Tibial nerve (tissue), 4 donors: ENCODE data around the gene ZNF3. TPM values are rescaled to one million over a fixed set of nuclear protein-coding genes. Genes with fewer than 3 reads are reported as not detected.

Source experiments
- DNase-seq, 2 donors: peaks; one replicate each; pipeline ENCODE4 v3.0.0-alpha.2; 2019; ENCODE audit warnings: low spot score in 2 of 2
- H3K27ac ChIP-seq, 4 donors: fragments of 200-600 bp; sonication (generic) in 3 of 4; one replicate each; pipeline ENCODE4 v1.5.1; 2017 to 2019; ENCODE audit warnings: mild to moderate bottlenecking in 1 of 4
- H3K27me3 ChIP-seq, 2 donors: fragments of 200-600 bp; sonication (generic) in 1 of 2; one replicate each; pipeline versions ENCODE4 v1.5.1 to v1.6.0; 2017 to 2019
- H3K36me3 ChIP-seq, 3 donors: fragments of 200-600 bp; sonication (generic); one replicate each; pipeline ENCODE4 v1.5.1; 2018 to 2019
- H3K4me1 ChIP-seq, 4 donors: fragments of 200-600 bp; sonication (generic) in 3 of 4; one replicate each; pipeline ENCODE4 v1.5.1; 2017 to 2019
- H3K4me3 ChIP-seq, 4 donors: fragments of 200-600 bp; sonication (generic) in 3 of 4; one replicate each; pipeline ENCODE4 v1.5.1; 2017 to 2019; ENCODE audit warnings: mild to moderate bottlenecking in 1 of 4, moderate library complexity in 1 of 4
- H3K9me3 ChIP-seq, 4 donors: fragments of 200-600 bp; sonication (generic) in 3 of 4; one replicate each; pipeline ENCODE4 v1.5.1; 2017 to 2019
- CTCF ChIP-seq, 5 experiments: fragments of 200-600 bp in 3 of 5; fragments of 450-650 bp in 2 of 5; sonication (generic) in 3 of 5; IDR thresholded peaks; one replicate each; pipeline ENCODE4 v1.5.1; 2016 to 2019; ENCODE audit warnings: antibody characterized with exemption in 5 of 5, mild to moderate bottlenecking in 3 of 5, moderate library complexity in 2 of 5
- EP300 ChIP-seq, 2 donors: sonication (generic); formaldehyde crosslinking; IDR thresholded peaks; one replicate each; pipeline ENCODE4 v1.6.1; 2017; ENCODE audit warnings: antibody characterized with exemption in 2 of 2, mild to moderate bottlenecking in 1 of 2
- POLR2A ChIP-seq, 2 donors: fragments of 450-650 bp; IDR thresholded peaks; one replicate each; pipeline ENCODE4 v1.6.1; 2017; ENCODE audit warnings: antibody characterized with exemption in 2 of 2, mild to moderate bottlenecking in 2 of 2, moderate library complexity in 2 of 2
- WGBS, 2 donors: methylation state at CpG; one replicate each; pipeline ENCODE4 v1.1.5; 2018; 5-methylcytosine and 5-hydroxymethylcytosine counted together
- small RNA-seq: library from RNA; depleted of rRNA; stranded (forward); fragments of <200 nt; gene quantifications from one replicate; pipeline ENCODE3, GENCODE V24; 2016
- total RNA-seq, 4 donors: library from RNA; depleted of rRNA; stranded (reverse); fragments of >200 nt; gene quantifications; one replicate each; pipeline ENCODE4 v1.1.0, GENCODE V29; 2016

ZNF3 gene
- total RNA-seq, 4 donors from 2014 or later = 24.0 to 37.5 (median 26.9) TPM

GRCh38 chr7:100024020-100024619 is 57.4 kb downstream of the ZNF3 start:
- H3K9me3 ChIP-seq = no peaks in the 10 kb centered on the region
- peaks cover 0 to 73% (median 16%) of the 10 kb centered on the region in 3 donors for H3K36me3 ChIP-seq
- H3K4me3 ChIP-seq = no peak overlapping the region
- H3K27me3 ChIP-seq = no peaks in the 10 kb centered on the region
- DNase-seq = no peak
- no peak overlapping the region for H3K27ac ChIP-seq
- 90% methylated on average over 12 of the region's 12 CpGs for whole genome bisulfite sequencing, 2 donors
- peaks cover 0 to 28% (median 3%) of the 10 kb centered on the region in 4 donors for H3K4me1 ChIP-seq
- TF ChIP-seq CTCF (IDR thresholded peaks at IDR 0.05) (no peak), EP300 (IDR thresholded peaks at IDR 0.05) (no peak), POLR2A (IDR thresholded peaks at IDR 0.05) (no peak)

DNA sequence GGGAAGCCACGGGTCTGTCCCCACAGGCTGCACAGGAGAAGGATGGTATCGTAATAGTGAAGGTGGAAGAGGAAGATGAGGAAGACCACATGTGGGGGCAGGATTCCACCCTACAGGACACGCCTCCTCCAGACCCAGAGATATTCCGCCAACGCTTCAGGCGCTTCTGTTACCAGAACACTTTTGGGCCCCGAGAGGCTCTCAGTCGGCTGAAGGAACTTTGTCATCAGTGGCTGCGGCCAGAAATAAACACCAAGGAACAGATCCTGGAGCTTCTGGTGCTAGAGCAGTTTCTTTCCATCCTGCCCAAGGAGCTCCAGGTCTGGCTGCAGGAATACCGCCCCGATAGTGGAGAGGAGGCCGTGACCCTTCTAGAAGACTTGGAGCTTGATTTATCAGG is 58.0 kb downstream of the ZNF3 start:
- Histone ChIP-seq H3K27me3 (no peaks in the 10 kb centered on the region), H3K36me3 (peaks cover 0 to 67% (median 16%) of the 10 kb centered on the region in 3 donors), H3K9me3 (no peaks in the 10 kb centered on the region), H3K4me3 (no peak overlapping the region), H3K4me1 (peaks cover 0 to 34% (median 3%) of the 10 kb centered on the region in 4 donors), H3K27ac (no peak overlapping the region)
- TF ChIP-seq EP300 (IDR thresholded peaks at IDR 0.05) (no peak), CTCF (IDR thresholded peaks at IDR 0.05) (no peak), POLR2A (IDR thresholded peaks at IDR 0.05) (no peak)
- WGBS, 2 donors = 92% methylated on average over 12 of the region's 12 CpGs
- no peak for DNase-seq

DNA sequence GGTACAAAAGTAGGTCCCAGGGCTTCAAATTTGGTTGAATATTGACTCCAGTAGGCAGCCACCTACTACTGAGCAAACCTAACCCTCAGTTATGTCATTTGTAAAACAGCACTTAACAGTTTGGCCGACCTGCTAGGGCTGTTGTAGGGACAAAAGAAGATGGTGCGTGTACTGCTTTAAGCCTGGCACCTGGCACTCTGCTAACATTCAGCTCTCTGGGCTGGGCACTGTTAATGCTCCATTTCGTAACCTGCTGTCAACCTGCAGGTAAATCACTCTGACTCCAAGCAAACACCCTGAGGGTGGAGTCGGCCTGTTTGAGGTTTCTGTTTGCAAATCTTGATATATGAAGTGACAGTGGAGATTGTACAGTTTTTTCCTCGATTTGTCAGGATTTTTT is 58.9 kb downstream of the ZNF3 start:
- 77 to 84% methylated on average over 5 of the region's 5 CpGs for WGBS, 2 donors
- no peak for TF ChIP-seq EP300 (IDR thresholded peaks at IDR 0.05)
- no peak for TF ChIP-seq CTCF (IDR thresholded peaks at IDR 0.05)
- TF ChIP-seq POLR2A (IDR thresholded peaks at IDR 0.05) = no peak
- no peak for DNase-seq
- no peak overlapping the region for H3K4me3 ChIP-seq
- peaks cover 0 to 58% (median 16%) of the 10 kb centered on the region in 3 donors for H3K36me3 ChIP-seq
- H3K9me3 ChIP-seq = no peaks in the 10 kb centered on the region
- H3K27me3 ChIP-seq = no peaks in the 10 kb centered on the region
- no peak overlapping the region for H3K27ac ChIP-seq
- H3K4me1 ChIP-seq = peaks cover 0 to 42% (median 4%) of the 10 kb centered on the region in 4 donors

GRCh38 chr7:100021297-100021696 is 60.2 kb downstream of the ZNF3 start:
- H3K27me3 ChIP-seq = no peaks in the 10 kb centered on the region
- H3K36me3 ChIP-seq = peaks cover 0 to 44% (median 16%) of the 10 kb centered on the region in 3 donors
- TF ChIP-seq EP300 (IDR thresholded peaks at IDR 0.05) = no peak
- TF ChIP-seq CTCF (IDR thresholded peaks at IDR 0.05) = no peak
- no peak for TF ChIP-seq POLR2A (IDR thresholded peaks at IDR 0.05)
- WGBS, 2 donors = 65 to 88% methylated on average over 3 of the region's 3 CpGs
- no peak overlapping the region for H3K27ac ChIP-seq
- DNase-seq = no peak
- H3K4me1 ChIP-seq = peaks cover 0 to 55% (median 14%) of the 10 kb centered on the region in 4 donors
- no peaks in the 10 kb centered on the region for H3K9me3 ChIP-seq
- H3K4me3 ChIP-seq = no peak overlapping the region

Small RNA genes within 50 kb of the gene (small RNA-seq; reads per million reads assigned to genes)
- gene MIR106B (31.7 reads per million, percentile 93 among the genes with 10 or more reads in this experiment), gene MIR25 (782 reads per million, percentile 98 among the genes with 10 or more reads in this experiment), gene MIR93 (37.3 reads per million, percentile 94 among the genes with 10 or more reads in this experiment)

Other genes with a start within 250 kb of the ZNF3 start
- gene OR2AE1, start 204.7 kb downstream of the ZNF3 start, total RNA-seq = 1 to 10 TPM in 1 of 4 donors, not detected in 3; 2.0 TPM
- 10 to 100 TPM; 53.8 to 68.1 (median 58.1) TPM for gene TRIM4, start 162.2 kb downstream of the ZNF3 start, total RNA-seq
- gene GJC3, start 152.1 kb downstream of the ZNF3 start, total RNA-seq = 10 to 100 TPM in 1 of 4 donors, 1 to 10 TPM in 3; 3.3 to 11.7 (median 8.9) TPM
- 100 to 1,000 TPM in 2 of 4 donors, 10 to 100 TPM in 2; 68.7 to 182 (median 111) TPM for gene AZGP1, start 105.7 kb downstream of the ZNF3 start, total RNA-seq
- gene ZKSCAN1, start 66.1 kb downstream of the ZNF3 start, total RNA-seq = 10 to 100 TPM; 32.4 to 37.5 (median 35.4) TPM
- 10 to 100 TPM; 12.9 to 18.0 (median 16.5) TPM for gene ZSCAN21, start 31.9 kb downstream of the ZNF3 start, total RNA-seq
- gene COPS6, start 7.2 kb upstream of the ZNF3 start, total RNA-seq = 10 to 100 TPM; 43.7 to 56.4 (median 50.6) TPM
- gene MCM7, start 19.7 kb upstream of the ZNF3 start, total RNA-seq = 10 to 100 TPM; 28.9 to 41.0 (median 35.8) TPM
- 10 to 100 TPM; 23.0 to 34.1 (median 25.9) TPM for gene AP4M1, start 19.9 kb upstream of the ZNF3 start, total RNA-seq
- 10 to 100 TPM; 46.1 to 56.9 (median 54.2) TPM for gene TAF6, start 37.6 kb upstream of the ZNF3 start, total RNA-seq
- 10 to 100 TPM in 3 of 4 donors, 1 to 10 TPM in 1; 7.5 to 15.9 (median 11.5) TPM for gene CNPY4, start 37.9 kb upstream of the ZNF3 start, total RNA-seq
- 1 to 10 TPM; 3.9 to 9.2 (median 6.9) TPM for gene MBLAC1, start 45.2 kb upstream of the ZNF3 start, total RNA-seq
- gene LAMTOR4, start 67.2 kb upstream of the ZNF3 start, total RNA-seq = 100 to 1,000 TPM; 226 to 312 (median 252) TPM
- 10 to 100 TPM in 3 of 4 donors, 1 to 10 TPM in 1; 6.9 to 36.9 (median 12.7) TPM for gene TRAPPC14, start 77.0 kb upstream of the ZNF3 start, total RNA-seq
- 1 to 10 TPM; 2.7 to 8.3 (median 3.8) TPM for gene GAL3ST4, start 86.9 kb upstream of the ZNF3 start, total RNA-seq
- gene GPC2, start 95.7 kb upstream of the ZNF3 start, total RNA-seq = 1 to 10 TPM; 1.1 to 3.1 (median 1.7) TPM
- gene STAG3, start 96.2 kb upstream of the ZNF3 start, total RNA-seq = 1 to 10 TPM; 4.2 to 8.2 (median 6.5) TPM
- under 1 TPM in 1 of 4 donors, not detected in 3; 0.78 TPM for gene PVRIG, start 138.2 kb upstream of the ZNF3 start, total RNA-seq
- gene SPDYE3, start 226.0 kb upstream of the ZNF3 start, total RNA-seq = not detected